Body of pancreas (tissue), 4 donors: ENCODE measurements around the gene H6PD.

ENCODE experiments used
- CTCF ChIP-seq, 7 experiments: fragments of 450-650 bp in 4 of 7; fragments of 200-600 bp in 3 of 7; sonication (generic) in 3 of 7; IDR thresholded peaks; one replicate each; pipeline ENCODE4 v1.5.1; 2016 to 2019; ENCODE audit warnings: antibody characterized with exemption in 7 of 7
- POLR2A ChIP-seq, 3 donors: fragments of 450-650 bp; IDR thresholded peaks; one replicate each; pipeline ENCODE4 v1.6.1; 2016; ENCODE audit warnings: antibody characterized with exemption in 3 of 3, mild to moderate bottlenecking in 2 of 3

- TF ChIP-seq CTCF (IDR thresholded peaks at IDR 0.05) = no peak
- no peak for TF ChIP-seq POLR2A (IDR thresholded peaks at IDR 0.05)
Observed at GRCh38 chr1:9284061-9284460, 49.5 kb downstream of the H6PD start.
